GM04504 (cell line): Measurements from ENCODE around the gene PFDN2.

Experiments used
- DNase-seq: peaks from one replicate; pipeline ENCODE4 v3.0.0-alpha.2; 2012; ENCODE audit warnings: low read depth

The PFDN2 gene, protein sequence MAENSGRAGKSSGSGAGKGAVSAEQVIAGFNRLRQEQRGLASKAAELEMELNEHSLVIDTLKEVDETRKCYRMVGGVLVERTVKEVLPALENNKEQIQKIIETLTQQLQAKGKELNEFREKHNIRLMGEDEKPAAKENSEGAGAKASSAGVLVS

GRCh38 chr1:161117759-161118581 is at the start of gene PFDN2, which contains the start of gene NIT1:
PFDN2 (minus strand) TSS chr1:161118037; CDS start chr1:161118026, 11 bp downstream.
NIT1 (plus strand) TSS chr1:161118105; CDS start chr1:161118177, 72 bp downstream.
- no peak for DNase-seq

DNA sequence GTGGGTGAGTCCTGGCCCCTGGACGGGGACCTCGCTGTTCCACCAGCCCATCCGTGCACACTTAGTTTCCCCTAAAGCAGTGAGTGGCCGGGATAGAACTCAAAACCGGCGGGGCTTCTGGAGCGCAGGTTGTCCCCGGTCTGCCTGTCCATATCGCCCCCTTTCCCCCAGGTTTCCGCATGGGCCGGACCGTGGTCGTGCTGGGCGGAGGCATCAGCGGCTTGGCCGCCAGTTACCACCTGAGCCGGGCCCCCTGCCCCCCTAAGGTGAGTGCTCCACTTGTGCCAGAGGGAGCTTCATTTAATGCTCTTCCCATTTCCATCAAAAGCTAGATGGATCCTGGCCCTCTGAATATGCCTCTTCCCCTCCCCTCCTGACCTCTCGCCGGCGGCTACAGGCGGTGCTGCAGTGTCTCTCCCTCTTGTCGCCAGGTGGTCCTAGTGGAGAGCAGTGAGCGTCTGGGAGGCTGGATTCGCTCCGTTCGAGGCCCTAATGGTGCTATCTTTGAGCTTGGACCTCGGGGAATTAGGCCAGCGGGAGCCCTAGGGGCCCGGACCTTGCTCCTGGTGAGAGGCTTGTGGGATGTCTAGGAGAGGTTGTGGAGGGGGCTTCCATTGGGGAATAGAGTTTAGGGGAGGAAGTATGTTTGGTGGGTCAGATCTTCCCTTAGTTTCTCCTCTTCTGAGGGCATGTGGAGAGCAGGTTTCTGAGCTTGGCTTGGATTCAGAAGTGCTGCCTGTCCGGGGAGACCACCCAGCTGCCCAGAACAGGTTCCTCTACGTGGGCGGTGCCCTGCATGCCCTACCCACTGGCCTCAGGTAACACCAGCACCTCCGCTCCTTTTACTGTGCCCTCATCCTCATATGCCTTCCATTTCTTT is 49.1 kb upstream of the PFDN2 start:
- no peak for DNase-seq

GRCh38 chr1:161165742-161166668 is 48.2 kb upstream of the PFDN2 start, which contains the start of gene PPOX:
PPOX (plus strand) TSS chr1:161166426; CDS start chr1:161166848, 422 bp downstream.
- DNase-seq: peak; percentile 95

DNA sequence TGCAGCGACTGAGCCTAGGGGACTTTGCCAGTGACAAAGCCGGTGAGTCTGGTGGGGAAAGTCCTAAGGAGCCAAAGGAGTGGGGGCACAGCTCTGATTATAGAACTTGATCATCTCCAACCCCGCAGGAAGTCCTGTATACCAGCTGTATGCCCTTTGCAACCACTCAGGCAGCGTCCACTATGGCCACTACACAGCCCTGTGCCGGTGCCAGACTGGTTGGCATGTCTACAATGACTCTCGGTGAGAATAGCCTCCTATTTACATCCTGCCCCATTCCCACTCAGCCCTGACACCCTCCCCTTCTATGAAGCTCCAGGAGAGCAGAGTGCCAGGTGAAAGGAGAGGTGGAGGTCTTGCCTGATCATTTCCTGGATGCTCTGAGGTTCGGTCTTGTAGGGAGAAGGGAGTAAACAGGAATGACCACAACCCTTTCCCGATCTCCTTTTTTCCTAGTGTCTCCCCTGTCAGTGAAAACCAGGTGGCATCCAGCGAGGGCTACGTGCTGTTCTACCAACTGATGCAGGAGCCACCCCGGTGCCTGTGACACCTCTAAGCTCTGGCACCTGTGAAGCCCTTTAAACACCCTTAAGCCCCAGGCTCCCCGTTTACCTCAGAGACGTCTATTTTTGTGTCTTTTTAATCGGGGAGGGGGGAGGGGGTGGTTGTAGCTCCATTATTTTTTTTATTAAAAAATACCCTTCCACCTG is 47.2 kb upstream of the PFDN2 start:
- DNase-seq: no peak

GRCh38 chr1:161163793-161164192 is 46.0 kb upstream of the PFDN2 start:
- no peak for DNase-seq

DNA sequence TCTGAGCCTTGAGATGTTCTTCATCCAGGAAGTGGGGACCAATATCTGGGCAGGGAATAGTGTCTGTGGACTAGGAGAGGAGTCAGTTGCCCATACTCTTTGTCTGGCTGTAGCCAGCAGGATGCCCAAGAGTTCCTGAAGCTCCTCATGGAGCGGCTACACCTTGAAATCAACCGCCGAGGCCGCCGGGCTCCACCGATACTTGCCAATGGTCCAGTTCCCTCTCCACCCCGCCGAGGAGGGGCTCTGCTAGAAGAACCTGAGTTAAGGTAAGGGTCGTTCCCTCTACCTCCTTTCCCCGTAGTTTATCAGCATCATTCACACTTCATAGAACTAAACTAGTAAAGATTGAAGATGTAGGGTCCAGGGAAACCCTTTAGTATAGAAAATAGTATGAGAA is 45.0 kb upstream of the PFDN2 start:
- no peak for DNase-seq

DNA sequence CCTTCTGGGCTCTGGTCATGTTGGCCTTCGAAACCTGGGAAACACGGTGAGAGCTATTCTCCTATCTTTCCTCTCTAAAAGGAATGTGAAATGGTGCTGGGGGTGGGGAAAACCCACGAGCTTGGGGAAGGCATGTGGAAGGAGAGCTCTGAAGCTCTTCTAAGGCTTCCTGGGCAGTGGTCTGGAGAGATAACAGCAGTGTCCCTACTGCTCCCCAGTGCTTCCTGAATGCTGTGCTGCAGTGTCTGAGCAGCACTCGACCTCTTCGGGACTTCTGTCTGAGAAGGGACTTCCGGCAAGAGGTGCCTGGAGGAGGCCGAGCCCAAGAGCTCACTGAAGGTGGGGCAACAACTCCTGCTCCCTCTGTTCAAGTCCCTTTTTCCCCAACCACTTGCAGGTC is 44.2 kb upstream of the PFDN2 start:
- DNase-seq: no peak

DNA sequence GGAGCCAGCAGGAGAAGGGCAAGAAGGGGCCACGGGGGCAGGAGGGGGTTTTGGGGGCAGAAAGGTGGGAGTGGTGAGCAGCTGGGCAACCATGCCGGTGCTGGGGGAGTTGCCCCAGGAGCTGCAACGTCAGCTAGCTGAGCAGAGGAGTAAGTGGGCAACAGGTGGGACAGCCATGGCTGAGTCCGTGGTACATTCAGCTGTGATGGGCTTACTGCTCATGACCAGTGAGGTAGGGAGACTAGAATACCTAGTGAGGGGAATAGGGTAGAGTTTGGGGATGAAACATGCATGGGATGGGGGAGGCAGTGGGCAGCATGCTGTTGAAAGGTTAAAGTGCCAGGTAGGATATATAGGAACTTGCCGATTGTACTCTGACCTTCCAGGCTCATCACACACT is 43.8 kb upstream of the PFDN2 start:
- DNase-seq: no peak

DNA sequence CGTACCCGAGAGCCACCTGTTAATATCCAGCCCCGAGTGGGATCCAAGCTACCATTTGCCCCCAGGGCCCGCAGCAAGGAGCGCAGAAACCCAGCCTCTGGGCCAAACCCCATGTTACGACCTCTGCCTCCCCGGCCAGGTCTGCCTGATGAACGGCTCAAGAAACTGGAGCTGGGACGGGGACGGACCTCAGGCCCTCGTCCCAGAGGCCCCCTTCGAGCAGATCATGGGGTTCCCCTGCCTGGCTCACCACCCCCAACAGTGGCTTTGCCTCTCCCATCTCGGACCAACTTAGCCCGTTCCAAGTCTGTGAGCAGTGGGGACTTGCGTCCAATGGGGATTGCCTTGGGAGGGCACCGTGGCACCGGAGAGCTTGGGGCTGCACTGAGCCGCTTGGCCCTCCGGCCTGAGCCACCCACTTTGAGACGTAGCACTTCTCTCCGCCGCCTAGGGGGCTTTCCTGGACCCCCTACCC is 42.9 kb upstream of the PFDN2 start:
- no peak for DNase-seq

GRCh38 chr1:161159913-161160243 is 42.0 kb upstream of the PFDN2 start:
- no peak for DNase-seq

DNA sequence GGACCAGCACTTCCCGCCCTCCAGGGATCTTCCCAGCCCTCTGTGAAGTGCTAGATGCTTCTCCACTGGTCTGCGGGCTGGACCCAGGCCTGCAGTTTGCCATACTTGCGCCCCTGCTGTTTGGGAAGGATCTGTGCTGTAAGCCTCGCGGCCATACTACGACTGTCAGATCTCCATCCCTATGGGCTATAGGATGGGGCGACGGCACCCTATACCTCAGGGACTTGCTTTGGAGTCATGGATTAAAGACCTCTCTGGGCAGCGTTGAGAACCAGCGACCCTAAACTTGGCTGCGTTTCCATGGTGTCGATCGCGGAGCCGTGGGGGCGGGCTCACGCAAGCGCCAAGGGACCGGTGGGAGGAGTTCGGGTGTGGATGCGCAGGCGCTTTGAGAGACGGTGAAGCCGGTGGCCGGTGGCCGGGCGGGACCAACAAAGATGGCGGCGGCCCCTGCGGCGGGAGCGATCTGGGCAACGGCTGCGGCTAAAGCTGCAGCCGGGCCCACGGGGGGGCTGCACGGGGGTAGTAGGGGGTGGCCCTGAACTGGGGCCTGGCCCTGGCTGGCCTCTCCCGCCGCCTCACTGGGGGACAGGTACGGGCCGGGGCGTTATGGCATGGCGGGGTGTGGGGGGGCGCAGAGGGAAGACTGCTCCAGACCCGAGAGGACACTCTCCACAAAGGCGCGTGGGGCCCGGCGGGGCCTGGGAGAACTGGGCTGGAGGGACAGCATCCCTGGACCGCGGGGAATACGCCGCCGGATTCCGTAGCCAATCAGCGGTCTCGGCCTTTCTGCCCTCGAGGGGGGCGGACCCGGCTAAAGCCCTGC is 41.5 kb upstream of the PFDN2 start, which contains the start of gene USP21:
TSS of gene USP21 (plus strand) at position 414 of the 826 bp plus-strand sequence. CDS start 1,141 bp downstream, outside the sequence.
- DNase-seq: peak; percentile 73

GRCh38 chr1:161158316-161159010 is 40.6 kb upstream of the PFDN2 start:
- no peak for DNase-seq

- no peak for DNase-seq
Measured at GRCh38 chr1:161157867-161158266, 40.0 kb upstream of the PFDN2 start.

DNA sequence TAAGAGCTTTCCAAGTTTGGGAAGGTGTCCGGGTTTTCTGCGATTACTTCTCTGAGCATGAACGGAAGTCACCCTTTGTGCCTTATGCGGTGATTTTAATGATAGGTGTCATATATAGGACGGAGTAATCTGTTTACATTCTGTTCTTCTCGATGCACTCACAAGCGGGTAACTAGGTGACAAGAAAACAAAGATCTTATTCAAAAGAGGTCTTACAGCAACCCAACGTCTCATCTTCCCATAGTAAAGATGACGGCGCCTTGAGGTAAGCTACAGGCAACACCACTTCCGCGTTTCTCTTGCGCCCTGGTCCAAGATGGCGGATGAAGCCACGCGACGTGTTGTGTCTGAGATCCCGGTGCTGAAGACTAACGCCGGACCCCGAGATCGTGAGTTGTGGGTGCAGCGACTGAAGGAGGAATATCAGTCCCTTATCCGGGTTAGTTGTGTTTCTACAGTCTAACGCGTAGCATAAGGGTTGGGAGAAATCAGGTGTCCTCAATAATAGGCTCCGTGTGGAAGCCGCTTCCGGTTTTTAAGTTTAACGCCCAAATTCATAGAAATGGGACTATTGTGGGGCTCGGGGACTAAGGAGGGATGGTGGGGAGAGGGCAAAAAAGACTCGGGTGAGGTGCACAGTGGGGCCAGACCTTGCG is 36.0 kb upstream of the PFDN2 start, which contains the start of gene UFC1:
TSS of gene UFC1 (plus strand) at position 297 of the 656 bp plus-strand sequence. CDS start at position 317, 20 bp downstream.
- peak; percentile 77 for DNase-seq

DNA sequence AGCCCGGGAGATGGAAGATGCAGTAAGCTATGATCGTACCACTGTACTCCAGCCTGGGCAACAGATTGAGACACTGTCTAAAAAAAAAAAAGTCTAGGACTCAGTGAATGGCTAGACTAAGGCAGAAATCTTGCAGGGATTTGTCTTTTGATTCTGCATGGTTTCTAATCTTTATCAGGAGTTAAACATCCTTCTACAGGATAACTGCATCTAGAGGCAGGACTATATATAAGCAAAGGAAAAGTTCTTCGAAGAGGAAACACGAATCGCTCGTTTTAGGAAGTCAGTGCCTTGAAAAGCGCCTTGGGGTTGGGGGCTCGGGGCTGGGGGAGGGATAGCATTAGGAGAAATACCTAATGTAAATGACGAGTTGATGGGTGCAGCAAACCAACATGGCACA is 35.3 kb upstream of the PFDN2 start:
- DNase-seq: no peak

- DNase-seq: no peak
Measured at GRCh38 chr1:161145832-161146231, 28.0 kb upstream of the PFDN2 start.

DNA sequence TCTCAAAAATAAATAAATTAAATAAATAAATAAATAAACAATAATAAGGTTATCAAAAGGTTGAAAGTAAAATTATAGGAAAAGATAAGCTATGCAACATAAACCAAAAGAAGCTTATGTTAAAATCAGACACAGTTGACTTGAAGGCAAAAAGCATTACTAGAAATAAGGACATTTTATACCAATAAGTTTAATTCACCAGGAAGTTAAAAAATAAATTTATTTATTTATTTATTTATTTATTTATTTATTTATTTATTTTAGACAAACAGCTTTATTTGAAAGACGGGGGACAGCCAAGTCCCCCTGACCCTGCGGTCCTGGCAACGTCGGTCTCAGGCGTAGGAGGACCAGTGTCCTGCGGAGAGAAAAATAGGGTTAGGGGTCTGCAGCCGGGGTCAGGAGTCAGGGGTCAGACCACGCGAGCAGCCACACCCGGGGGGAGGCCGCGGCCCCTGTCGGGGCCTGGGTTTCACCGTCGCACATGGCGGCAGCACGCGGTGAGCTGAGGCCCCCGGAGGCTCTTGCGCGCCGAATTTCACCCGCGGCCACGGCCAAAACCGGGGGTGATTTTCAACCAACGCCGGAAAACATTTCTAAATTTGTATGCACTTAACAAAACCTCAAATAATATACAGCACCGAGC is 23.0 kb upstream of the PFDN2 start:
- DNase-seq: no peak

DNA sequence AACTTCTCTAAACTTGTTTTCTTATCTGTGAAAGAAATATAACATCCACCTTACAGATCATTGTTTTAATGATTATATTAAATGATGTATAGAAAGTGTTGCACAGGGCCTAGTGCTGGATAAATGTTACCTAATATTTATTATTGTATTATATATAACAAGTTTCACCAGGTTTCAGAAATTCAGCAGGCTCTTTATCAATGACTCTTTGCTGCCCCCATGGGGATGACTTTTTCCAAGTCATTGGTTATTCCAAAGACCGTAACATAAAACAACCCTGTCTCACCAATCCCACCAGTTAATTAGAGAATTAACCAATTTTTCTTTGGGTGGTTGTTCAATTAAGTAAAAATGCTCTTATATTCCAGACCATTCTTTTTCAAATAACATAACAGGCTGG is 21.9 kb upstream of the PFDN2 start:
- DNase-seq: no peak
